ES-I3 (cell line): Measurements from ENCODE around the gene MPI.
"Not testable (repeated sequence)": the region's sequence is repeated elsewhere in the genome, so short reads cannot be mapped to it uniquely, and the experiment has no call there.

ENCODE experiments used
- H3K36me3 ChIP-seq: 2 replicates; pipeline ENCODE4 v1.6.1; 2013; ENCODE audit warnings: mild to moderate bottlenecking, low read length, control low read depth, moderate library complexity; ENCODE audit not compliant: insufficient read depth
- H3K4me1 ChIP-seq: 2 replicates; pipeline ENCODE4 v1.6.1; 2013; ENCODE audit warnings: mild to moderate bottlenecking, control low read depth, low read length; ENCODE audit not compliant: insufficient read depth
- H3K9ac ChIP-seq: 2 replicates; pipeline ENCODE4 v1.6.1; 2013; ENCODE audit warnings: low read depth, mild to moderate bottlenecking, low read length, moderate library complexity
- H3K9me3 ChIP-seq: 2 replicates; pipeline ENCODE4 v1.6.1; 2013; ENCODE audit warnings: mild to moderate bottlenecking, low read length, moderate library complexity; ENCODE audit not compliant: control insufficient read depth, insufficient read depth

Gene MPI

DNA sequence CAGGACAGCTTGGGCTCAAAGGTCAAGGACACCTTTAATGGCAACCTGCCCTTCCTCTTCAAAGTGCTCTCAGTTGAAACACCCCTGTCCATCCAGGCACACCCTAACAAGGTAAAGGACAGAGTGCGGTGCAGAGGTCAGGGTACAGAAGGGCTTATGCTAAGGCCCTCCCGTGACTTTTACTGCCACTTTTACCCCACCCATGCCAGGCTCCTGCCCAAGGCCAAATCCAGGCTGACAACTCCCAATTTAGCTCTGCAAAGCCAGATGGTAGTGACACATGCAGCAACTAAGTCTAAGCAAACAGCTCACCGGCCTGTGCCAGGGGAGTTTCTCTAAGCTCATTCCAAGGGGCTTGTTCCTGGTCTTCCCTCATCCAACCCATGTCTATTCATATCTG lies 1.6 kb downstream of the MPI start:
- Histone ChIP-seq H3K9ac (no peak overlapping the region), H3K4me1 (peaks cover 7% of the 10 kb centered on the region), H3K36me3 (peaks cover 5% of the 10 kb centered on the region), H3K9me3 (no peaks in the 10 kb centered on the region)

DNA sequence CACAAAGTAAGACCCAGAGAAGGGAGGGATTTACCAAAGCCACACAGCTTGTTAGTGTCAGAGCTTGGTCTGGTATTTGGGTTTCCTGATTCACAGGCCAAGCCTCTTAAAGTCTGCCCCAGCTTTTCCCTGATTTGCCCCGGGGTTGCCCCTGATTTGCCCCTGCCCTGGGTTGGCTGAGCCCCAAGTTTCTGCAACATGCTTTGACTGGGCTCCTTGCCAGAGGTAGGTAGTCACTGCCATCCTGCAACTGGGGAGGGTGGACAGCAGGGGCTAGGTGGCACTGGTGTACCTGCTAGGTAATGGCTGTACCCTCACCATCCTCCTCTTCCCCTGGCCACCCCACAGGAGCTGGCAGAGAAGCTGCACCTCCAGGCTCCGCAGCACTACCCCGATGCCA lies 2.5 kb downstream of the MPI start:
- H3K4me1 ChIP-seq = peaks cover 7% of the 10 kb centered on the region
- H3K36me3 ChIP-seq = peaks cover 5% of the 10 kb centered on the region
- H3K9ac ChIP-seq = no peak overlapping the region
- H3K9me3 ChIP-seq = no peaks in the 10 kb centered on the region

- peaks cover 5% of the 10 kb centered on the region for H3K36me3 ChIP-seq
- H3K9ac ChIP-seq = no peak overlapping the region
Observed at GRCh38 chr15:74892931-74893330, 3.1 kb downstream of the MPI start.

GRCh38 chr15:74893627-74894026 lies 3.8 kb downstream of the MPI start:
- Histone ChIP-seq H3K36me3 (peaks cover 5% of the 10 kb centered on the region), H3K9ac (no peak overlapping the region), H3K4me1 (peaks cover 6% of the 10 kb centered on the region), H3K9me3 (no peaks in the 10 kb centered on the region)

More at GRCh38 chr15:74892931-74893330, 3.1 kb downstream of the MPI start:
- Histone ChIP-seq H3K9me3 (no peaks in the 10 kb centered on the region), H3K4me1 (peaks cover 7% of the 10 kb centered on the region)

- not testable (repeated sequence) for H3K9ac ChIP-seq, H3K9me3 ChIP-seq, H3K36me3 ChIP-seq
Observed at GRCh38 chr15:74894383-74894782, 4.5 kb downstream of the MPI start.

GRCh38 chr15:74895830-74896229 lies 6.0 kb downstream of the MPI start:
- Histone ChIP-seq H3K9me3 (no peaks in the 10 kb centered on the region), H3K4me1 (no peaks in the 10 kb centered on the region), H3K9ac (no peak overlapping the region), H3K36me3 (peaks cover 20% of the 10 kb centered on the region)

More at GRCh38 chr15:74894383-74894782, 4.5 kb downstream of the MPI start:
- not testable (repeated sequence) for H3K4me1 ChIP-seq

- no peaks in the 10 kb centered on the region for H3K4me1 ChIP-seq
- no peak overlapping the region for H3K9ac ChIP-seq
- no peaks in the 10 kb centered on the region for H3K9me3 ChIP-seq
- peaks cover 24% of the 10 kb centered on the region for H3K36me3 ChIP-seq
Observed at GRCh38 chr15:74896316-74896715, 6.5 kb downstream of the MPI start.

GRCh38 chr15:74897300-74897701 lies 7.5 kb downstream of the MPI start:
- Histone ChIP-seq H3K4me1 (no peaks in the 10 kb centered on the region), H3K9ac (no peak overlapping the region), H3K36me3 (peaks cover 26% of the 10 kb centered on the region), H3K9me3 (no peaks in the 10 kb centered on the region)

GRCh38 chr15:74901612-74902063 lies 11.8 kb downstream of the MPI start:
- H3K9ac ChIP-seq = no peak overlapping the region
- peaks cover 44% of the 10 kb centered on the region for H3K36me3 ChIP-seq

DNA sequence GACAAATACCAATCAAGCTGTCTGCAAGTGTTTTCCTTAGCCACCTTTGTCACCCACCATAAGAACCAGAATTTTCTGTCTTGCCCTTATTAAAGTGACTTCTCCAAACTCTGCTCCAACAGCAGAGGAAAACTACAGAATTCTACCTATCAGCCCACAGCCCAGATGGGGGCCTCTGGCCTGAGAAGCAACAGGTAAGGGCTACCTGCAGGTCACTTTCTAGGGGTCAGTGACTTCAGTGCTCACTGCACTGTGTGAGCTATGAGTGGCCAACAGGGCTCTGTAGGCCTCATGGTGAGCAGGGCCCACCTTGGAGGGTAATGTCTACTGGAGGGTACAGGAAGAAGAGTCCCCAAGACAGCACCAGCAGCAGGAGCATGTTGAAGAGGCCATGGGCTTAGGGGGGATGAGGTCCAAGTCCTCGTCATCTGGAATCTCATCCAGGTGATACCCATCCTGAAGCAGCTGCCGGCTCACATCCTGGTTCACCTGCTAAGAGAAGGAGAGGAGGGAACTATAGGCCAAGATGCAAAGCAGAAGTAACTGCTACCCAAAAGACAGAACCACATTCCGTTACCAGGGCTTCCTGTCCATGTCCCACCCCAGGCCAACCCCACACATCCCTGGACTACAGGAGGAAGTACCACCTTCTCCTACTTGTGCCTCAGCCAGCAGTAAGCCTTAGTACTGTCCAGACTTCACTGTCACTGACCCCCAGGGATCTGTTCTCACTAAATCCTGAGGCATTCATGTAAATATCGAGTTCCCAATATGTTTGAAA lies 12.6 kb downstream of the MPI start:
- Histone ChIP-seq H3K36me3 (peaks cover 44% of the 10 kb centered on the region), H3K9me3 (no peaks in the 10 kb centered on the region), H3K9ac (no peak overlapping the region), H3K4me1 (peaks cover 4% of the 10 kb centered on the region; the same call in 1 of the 2 replicates)

More at GRCh38 chr15:74901612-74902063, 11.8 kb downstream of the MPI start:
- no peaks in the 10 kb centered on the region for H3K9me3 ChIP-seq
- H3K4me1 ChIP-seq = peaks cover 4% of the 10 kb centered on the region; the same call in 1 of the 2 replicates

DNA sequence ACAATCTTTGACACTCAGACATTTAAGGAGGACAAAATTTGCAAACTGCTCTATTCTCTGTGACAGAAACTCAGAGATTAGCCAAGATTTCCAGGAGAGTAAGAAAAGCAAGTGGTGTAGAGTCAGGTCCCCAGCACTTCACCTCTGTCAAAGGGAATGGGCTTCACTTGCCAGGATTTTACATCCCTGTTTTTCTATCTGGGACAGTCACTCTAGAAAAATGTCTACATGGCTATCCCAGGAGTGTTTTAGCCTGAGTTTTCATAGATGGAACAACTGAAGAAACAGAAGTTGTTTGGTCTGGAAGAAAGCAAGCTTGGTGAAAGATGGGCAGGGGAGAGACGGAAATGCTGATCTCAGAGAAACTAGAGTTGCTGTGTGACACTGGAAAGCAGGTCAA lies 13.8 kb downstream of the MPI start:
- peaks cover 4% of the 10 kb centered on the region; the same call in 1 of the 2 replicates for H3K4me1 ChIP-seq
- H3K9me3 ChIP-seq = no peaks in the 10 kb centered on the region
- peaks cover 44% of the 10 kb centered on the region for H3K36me3 ChIP-seq
- no peak overlapping the region for H3K9ac ChIP-seq

- Histone ChIP-seq H3K9ac (no peak overlapping the region), H3K4me1 (peaks cover 4% of the 10 kb centered on the region; the same call in 1 of the 2 replicates), H3K36me3 (peaks cover 42% of the 10 kb centered on the region), H3K9me3 (no peaks in the 10 kb centered on the region)
Observed at GRCh38 chr15:74904190-74904805, 14.5 kb downstream of the MPI start.

DNA sequence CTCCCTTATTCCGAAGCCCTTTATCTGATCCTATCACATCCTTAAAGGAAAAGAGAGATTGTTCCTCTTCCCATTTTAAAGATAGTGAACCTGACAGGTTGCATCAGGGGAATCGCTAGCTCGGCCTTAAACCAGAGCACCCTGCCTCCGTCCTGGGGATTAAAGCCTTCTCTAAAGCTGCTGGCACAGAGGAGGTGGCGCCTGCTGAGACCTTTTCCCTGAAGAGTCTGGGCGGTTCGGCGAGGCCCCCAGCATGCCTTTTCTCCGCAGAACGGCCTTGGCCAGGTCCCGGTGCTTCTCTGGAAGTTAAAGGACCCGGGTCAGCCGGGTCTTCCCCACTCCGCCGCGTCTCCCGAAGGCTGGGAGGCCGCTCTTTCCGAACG lies 16.2 kb downstream of the MPI start:
- Histone ChIP-seq H3K9ac (peak overlapping the region; percentile 81), H3K4me1 (peaks cover 4% of the 10 kb centered on the region; the same call in 1 of the 2 replicates), H3K36me3 (peaks cover 27% of the 10 kb centered on the region), H3K9me3 (no peaks in the 10 kb centered on the region)

DNA sequence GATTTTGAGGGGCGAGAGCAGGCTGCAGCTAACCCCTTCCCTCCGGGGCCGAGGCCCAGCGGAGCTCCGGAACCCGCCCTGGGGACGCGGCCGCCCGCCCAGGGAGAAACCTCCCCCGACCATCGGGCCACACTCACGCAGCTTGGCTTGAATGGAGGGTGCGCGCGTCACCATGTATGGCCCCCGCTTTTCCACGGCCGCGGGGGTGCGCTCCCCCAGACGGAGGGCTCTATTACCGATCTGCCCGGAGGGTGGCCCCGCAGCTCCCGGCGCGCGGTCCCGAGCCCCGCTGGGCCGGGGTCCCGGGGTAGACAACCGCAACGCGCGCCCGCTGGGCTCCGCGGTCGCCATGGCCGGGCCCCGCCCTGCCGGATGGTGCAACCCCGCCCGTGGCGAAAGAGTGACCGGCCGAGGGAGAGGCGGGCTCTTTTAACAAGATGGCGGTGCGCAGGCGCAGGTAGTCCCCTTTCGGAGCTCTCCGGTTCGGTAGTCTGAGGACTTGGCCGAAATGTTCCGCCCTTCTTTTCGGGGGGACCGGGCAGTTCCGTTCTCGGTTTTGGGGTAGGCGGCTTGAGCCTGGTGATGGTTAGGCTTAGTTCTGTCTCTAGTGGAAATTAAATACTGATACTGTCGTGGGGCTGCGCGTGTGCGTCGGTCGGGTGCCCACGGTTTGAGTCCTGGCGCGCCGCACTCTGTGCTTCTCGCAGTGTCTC lies 16.8 kb downstream of the MPI start, which contains the start of gene FAM219B:
Gene FAM219B (minus strand): TSS at position 402 of the 713 bp plus-strand sequence. CDS start 51 bp downstream, at position 351.
- Histone ChIP-seq H3K4me1 (peaks cover 4% of the 10 kb centered on the region; the same call in 1 of the 2 replicates), H3K36me3 (peaks cover 24% of the 10 kb centered on the region), H3K9me3 (no peaks in the 10 kb centered on the region), H3K9ac (peak within 1 kb of the TSS; percentile 81)
